DOHH2 (cell line): ENCODE data around the gene EPB41L2.

ENCODE experiments used
- CTCF ChIP-seq: fragments of 200-600 bp; sonication (generic); IDR thresholded peaks from one replicate; pipeline ENCODE4 v1.5.1; 2014; ENCODE audit warnings: antibody characterized with exemption, mild to moderate bottlenecking, low read depth, low read length; ENCODE audit not compliant: poor library complexity, severe bottlenecking
- EZH2phosphoT487 ChIP-seq: fragments of 200-600 bp; sonication (generic); IDR thresholded peaks from 2 replicates; pipeline ENCODE4 v1.6.1; 2017; ENCODE audit warnings: borderline replicate concordance, mild to moderate bottlenecking, antibody characterized with exemption, low read length, moderate library complexity, mixed read lengths

GRCh38 chr6:130824978-130825694 is 237.9 kb downstream of the EPB41L2 start:
- no peak for TF ChIP-seq CTCF
- no peak for TF ChIP-seq EZH2phosphoT487
